Measurements from ENCODE around the gene IRF8. TPM values are rescaled to one million over a fixed set of nuclear protein-coding genes. Genes with fewer than 3 reads are reported as not detected.

IRF8 gene
- total RNA-seq, 1 experiment from 2014 or later, result 5.0 TPM

DNA sequence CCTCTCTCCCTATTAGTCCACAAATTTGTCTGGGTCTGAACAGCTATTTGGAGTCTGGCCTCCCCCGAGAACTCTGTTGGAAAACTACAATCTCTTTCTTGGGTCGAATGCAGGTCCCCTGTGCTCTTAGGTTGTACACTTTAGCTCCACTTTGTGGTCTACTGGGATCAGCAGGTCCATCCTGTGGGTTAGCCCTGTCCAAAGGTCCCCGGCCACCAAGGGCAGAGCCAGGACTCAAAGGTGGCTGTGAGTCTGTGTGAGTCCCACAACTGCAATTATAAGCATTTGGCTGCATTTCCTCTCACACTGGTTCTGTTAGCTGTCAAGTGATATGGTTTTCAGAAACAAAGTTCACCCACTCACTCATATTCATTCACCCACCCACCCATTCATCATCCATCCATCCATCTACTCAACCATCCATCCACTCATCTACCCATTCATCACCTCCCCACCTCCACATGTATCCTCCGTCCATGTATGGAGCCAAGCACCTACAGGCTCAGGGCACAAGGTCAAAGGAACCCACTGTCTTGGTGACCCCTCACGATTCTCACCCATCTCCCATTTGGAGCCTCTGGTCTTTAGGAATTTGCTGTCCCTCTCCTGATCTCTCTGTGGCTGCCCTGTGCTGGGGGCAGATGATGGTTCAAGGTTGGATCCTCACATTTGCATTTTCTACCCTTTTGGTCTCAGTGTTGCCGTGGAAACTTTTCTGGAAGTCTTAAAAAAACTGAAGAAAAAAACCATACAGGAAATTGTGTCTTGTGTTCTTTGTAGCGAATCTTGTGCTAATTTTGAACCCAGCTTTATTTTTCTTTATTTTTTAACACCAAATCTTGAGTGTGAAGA, 45.8 kb downstream of the IRF8 start:
- no peak overlapping the region for H3K4me3 Mint-ChIP-seq (ENCODE audit: low read depth, unreplicated experiment)
- H3K27me3 Mint-ChIP-seq (ENCODE audit: unreplicated experiment), result peaks cover 51% of the 10 kb centered on the region
- H3K27ac Mint-ChIP-seq (ENCODE audit: unreplicated experiment), result no peak overlapping the region
- H3K9me3 Mint-ChIP-seq (ENCODE audit: low read depth, unreplicated experiment), result peaks cover 3% of the 10 kb centered on the region
- no peaks in the 10 kb centered on the region for H3K36me3 Mint-ChIP-seq (ENCODE audit: insufficient read depth, unreplicated experiment)
- TF ChIP-seq, protein P1, sequence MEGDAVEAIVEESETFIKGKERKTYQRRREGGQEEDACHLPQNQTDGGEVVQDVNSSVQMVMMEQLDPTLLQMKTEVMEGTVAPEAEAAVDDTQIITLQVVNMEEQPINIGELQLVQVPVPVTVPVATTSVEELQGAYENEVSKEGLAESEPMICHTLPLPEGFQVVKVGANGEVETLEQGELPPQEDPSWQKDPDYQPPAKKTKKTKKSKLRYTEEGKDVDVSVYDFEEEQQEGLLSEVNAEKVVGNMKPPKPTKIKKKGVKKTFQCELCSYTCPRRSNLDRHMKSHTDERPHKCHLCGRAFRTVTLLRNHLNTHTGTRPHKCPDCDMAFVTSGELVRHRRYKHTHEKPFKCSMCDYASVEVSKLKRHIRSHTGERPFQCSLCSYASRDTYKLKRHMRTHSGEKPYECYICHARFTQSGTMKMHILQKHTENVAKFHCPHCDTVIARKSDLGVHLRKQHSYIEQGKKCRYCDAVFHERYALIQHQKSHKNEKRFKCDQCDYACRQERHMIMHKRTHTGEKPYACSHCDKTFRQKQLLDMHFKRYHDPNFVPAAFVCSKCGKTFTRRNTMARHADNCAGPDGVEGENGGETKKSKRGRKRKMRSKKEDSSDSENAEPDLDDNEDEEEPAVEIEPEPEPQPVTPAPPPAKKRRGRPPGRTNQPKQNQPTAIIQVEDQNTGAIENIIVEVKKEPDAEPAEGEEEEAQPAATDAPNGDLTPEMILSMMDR (IDR thresholded peaks at IDR 0.05; ENCODE audit: unreplicated experiment), result no peak
- BruUV-seq (replicated peaks), result no TSS peak
- DNase-seq, result no peak
- peaks cover 8% of the 10 kb centered on the region for H3K4me1 Mint-ChIP-seq (ENCODE audit: low read depth, unreplicated experiment)
- intact Hi-C loops (cut with micrococcal nuclease; ENCODE audit: unreplicated experiment), result no loop called here
- CTCF ChIA-PET, result no interaction called here

DNA sequence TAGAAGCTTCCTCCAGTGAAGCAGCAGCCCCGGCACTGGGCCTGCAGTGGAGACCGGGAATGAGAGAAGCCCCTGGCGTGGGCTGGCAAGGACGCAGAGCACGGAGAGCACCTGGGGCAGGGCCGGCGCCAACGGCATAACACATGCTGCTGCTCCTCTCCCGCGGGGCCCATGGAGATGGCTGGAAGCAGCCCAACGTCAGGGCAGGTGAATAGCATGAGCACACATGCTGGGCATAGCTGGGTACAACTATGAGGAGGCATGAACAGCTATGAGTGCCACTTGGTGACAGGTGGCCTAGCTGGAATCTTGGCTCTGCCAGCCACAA, 46.4 kb downstream of the IRF8 start:
- no peak overlapping the region for H3K4me3 Mint-ChIP-seq (ENCODE audit: low read depth, unreplicated experiment)
- CTCF ChIA-PET, result no interaction called here
- no TSS peak for BruUV-seq (replicated peaks)

DNA sequence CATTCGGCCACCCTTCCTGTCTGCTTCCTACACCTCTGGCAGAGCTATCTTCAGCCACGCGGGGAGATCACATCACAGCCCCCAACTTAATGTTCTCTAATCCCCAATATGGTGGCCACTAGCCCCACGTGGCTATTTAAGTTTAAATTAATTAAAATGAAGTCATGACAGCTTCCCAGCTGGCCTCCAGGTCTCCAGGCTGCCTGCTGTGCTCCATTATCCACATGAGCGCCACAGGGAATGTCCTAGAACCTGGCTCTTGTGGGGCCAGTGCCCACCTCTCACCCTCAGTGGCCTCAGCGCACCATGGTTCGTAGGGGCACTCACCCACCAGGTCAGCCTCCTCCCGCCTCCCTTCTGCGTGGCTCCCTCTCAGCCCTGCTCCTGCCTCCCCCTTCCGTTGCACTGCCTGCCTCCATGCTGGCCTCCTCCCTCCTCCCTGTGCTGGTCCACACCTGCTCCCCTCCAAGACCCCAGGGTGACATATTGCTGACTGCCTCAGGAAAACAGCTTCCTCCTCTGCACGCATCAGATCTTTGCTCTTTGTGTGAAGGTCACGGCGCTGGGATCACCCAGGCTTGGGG, 47.7 kb downstream of the IRF8 start:
- TF ChIP-seq, protein P1 (IDR thresholded peaks at IDR 0.05; ENCODE audit: unreplicated experiment), result no peak
- Mint-ChIP-seq H3K4me1 (ENCODE audit: low read depth, unreplicated experiment) (no peaks in the 10 kb centered on the region), H3K36me3 (ENCODE audit: insufficient read depth, unreplicated experiment) (no peaks in the 10 kb centered on the region), H3K9me3 (ENCODE audit: low read depth, unreplicated experiment) (no peaks in the 10 kb centered on the region), H3K4me3 (ENCODE audit: low read depth, unreplicated experiment) (no peak overlapping the region), H3K27ac (ENCODE audit: unreplicated experiment) (no peak overlapping the region), H3K27me3 (ENCODE audit: unreplicated experiment) (peaks cover 48% of the 10 kb centered on the region)
- BruUV-seq (replicated peaks), result no TSS peak
- CTCF ChIA-PET, result no interaction called here
- DNase-seq, result no peak
- intact Hi-C loops (cut with micrococcal nuclease; ENCODE audit: unreplicated experiment), result no loop called here

More for the DNA sequence above, 46.4 kb downstream of the IRF8 start:
- H3K36me3 Mint-ChIP-seq (ENCODE audit: insufficient read depth, unreplicated experiment), result no peaks in the 10 kb centered on the region
- H3K27me3 Mint-ChIP-seq (ENCODE audit: unreplicated experiment), result peaks cover 51% of the 10 kb centered on the region
- H3K4me1 Mint-ChIP-seq (ENCODE audit: low read depth, unreplicated experiment), result peaks cover 2% of the 10 kb centered on the region
- H3K27ac Mint-ChIP-seq (ENCODE audit: unreplicated experiment), result no peak overlapping the region
- TF ChIP-seq, protein P1 (IDR thresholded peaks at IDR 0.05; ENCODE audit: unreplicated experiment), result no peak
- DNase-seq, result no peak
- intact Hi-C loops (cut with micrococcal nuclease; ENCODE audit: unreplicated experiment), result no loop called here
- no peaks in the 10 kb centered on the region for H3K9me3 Mint-ChIP-seq (ENCODE audit: low read depth, unreplicated experiment)

DNA sequence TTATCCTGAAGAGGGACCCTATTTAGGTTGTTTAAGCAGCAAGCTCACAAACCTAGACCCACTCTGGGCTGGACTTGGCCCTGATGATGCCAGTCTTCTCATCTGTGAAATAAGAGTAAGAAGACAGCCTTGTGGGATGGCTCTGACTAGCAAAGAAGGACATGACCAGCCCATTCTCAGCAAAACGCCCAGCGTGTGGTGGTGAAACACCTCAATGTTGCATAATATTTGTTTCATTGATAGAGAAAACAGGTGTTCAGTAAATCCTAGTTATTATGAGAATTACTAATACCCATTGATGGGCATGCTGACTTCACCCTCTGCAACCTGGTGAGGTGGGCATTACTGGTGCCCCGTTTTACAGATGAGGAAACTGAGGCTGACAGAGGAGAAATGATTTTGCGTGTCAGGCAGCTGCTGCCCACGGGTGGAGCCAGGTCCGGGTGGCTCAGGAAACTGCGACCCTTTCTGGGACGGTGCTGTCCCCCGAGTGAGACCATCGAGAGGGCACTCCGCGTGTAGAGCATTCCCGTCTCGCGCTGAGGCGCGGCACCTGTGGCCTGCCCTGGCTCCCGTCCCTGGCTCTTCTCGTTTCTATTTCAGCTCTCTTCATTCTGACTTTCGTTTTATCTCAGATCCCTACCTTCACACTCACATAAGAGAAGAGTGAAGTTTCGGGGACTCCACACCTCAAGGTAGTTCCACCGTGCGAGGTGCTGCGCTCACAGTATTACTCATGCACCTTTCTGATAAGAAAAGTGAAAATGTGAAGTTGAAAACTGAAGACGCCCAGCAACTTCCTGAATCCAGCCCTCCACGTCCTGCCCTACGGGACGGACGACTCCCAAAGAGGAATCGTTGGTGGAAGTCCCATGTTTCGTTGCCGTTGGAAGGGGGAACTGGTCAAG, 48.5 kb downstream of the IRF8 start:
- Mint-ChIP-seq H3K4me1 (ENCODE audit: low read depth, unreplicated experiment) (no peaks in the 10 kb centered on the region), H3K36me3 (ENCODE audit: insufficient read depth, unreplicated experiment) (no peaks in the 10 kb centered on the region), H3K9me3 (ENCODE audit: low read depth, unreplicated experiment) (no peaks in the 10 kb centered on the region), H3K27me3 (ENCODE audit: unreplicated experiment) (peaks cover 39% of the 10 kb centered on the region), H3K4me3 (ENCODE audit: low read depth, unreplicated experiment) (peak overlapping the region; percentile 46), H3K27ac (ENCODE audit: unreplicated experiment) (no peak overlapping the region)
- TF ChIP-seq, protein P1 (IDR thresholded peaks at IDR 0.05; ENCODE audit: unreplicated experiment), result no peak
- intact Hi-C loops (cut with micrococcal nuclease; ENCODE audit: unreplicated experiment), result no loop called here
- no TSS peak for BruUV-seq (replicated peaks)
- peak; percentile 13 for DNase-seq
- CTCF ChIA-PET, result no interaction called here

Measured in Calu3 (cell line).